BJ (cell line): Measurements from ENCODE around the gene KIF3C. TPM values are rescaled to one million over a fixed set of nuclear protein-coding genes. Genes with fewer than 3 reads are reported as not detected.

Experiments
- CTCF ChIA-PET: fragments of 350-600 bp; formaldehyde crosslinking; extraction: SDS; loops from one replicate; lab custom pipeline; 2021; ENCODE audit warnings: antibody characterized with exemption, inconsistent platforms; lab: Yijun Ruan, JAX
- POLR2A ChIA-PET: fragments of 300-600 bp; sonication (Branson Sonifier 250); formaldehyde crosslinking; extraction: SDS; loops from one replicate; lab custom pipeline; 2021; ENCODE audit warnings: antibody characterized with exemption; lab: Charles Lee
- DNase-seq: peaks from one replicate; pipeline ENCODE4 v3.0.0-alpha.2; 2011; ENCODE audit warnings: low read depth
- H3K27me3 ChIP-seq: 2 replicates; pipeline ENCODE4 v1.6.0; 2011; ENCODE audit warnings: low read length; ENCODE audit not compliant: control insufficient read depth, insufficient read depth
- H3K36me3 ChIP-seq: 2 replicates; pipeline ENCODE4 v1.5.1; 2011; ENCODE audit warnings: low read length; ENCODE audit not compliant: control insufficient read depth, insufficient read depth
- H3K4me3 ChIP-seq: 2 replicates; pipeline ENCODE4 v1.5.1; 2011; ENCODE audit warnings: low read depth, mild to moderate bottlenecking, control low read depth, low read length
- CTCF ChIP-seq: IDR thresholded peaks from 2 replicates; pipeline ENCODE4 v1.5.1; 2011; ENCODE audit warnings: low read depth, mild to moderate bottlenecking, control low read depth, inconsistent platforms, low read length, moderate library complexity; ENCODE audit not compliant: insufficient read depth
- polyA plus RNA-seq: library from polyadenylated mRNA; depleted of rRNA; stranded (reverse); fragments of >200 nt; gene quantifications from 2 replicates; pipeline ENCODE4 v1.2.3, GENCODE V29; 2011; rRNA removed
- small RNA-seq: library from RNA; depleted of rRNA; stranded (forward); fragments of <200 nt; gene quantifications from one replicate; pipeline ENCODE3, GENCODE V24; 2012; ENCODE audit warnings: low replicate concordance, low read depth; ENCODE audit not compliant: insufficient read length

Gene KIF3C
- polyA plus RNA-seq, 1 experiment, result 6.6 TPM

GRCh38 chr2:25877431-25878360, 104.6 kb downstream of the KIF3C start:
- ChIA-PET POLR2A (no interaction called here), CTCF (interaction anchor here (1.3 to 1.5 kb wide), 2 partner anchors 74 to 114 kb away, joined by 3 to 4 read pairs; no protein-coding TSS in a partner anchor)
- Histone ChIP-seq H3K27me3 (no peaks in the 10 kb centered on the region), H3K36me3 (no peaks in the 10 kb centered on the region), H3K4me3 (peak overlapping the region; percentile 100)
- no peak for TF ChIP-seq CTCF
- no peak for DNase-seq

Small RNA genes lying within 50 kb of the gene (small RNA-seq; reads per million reads assigned to genes)
- gene NDUFB4P4 (not detected), gene UQCRHP2 (not detected)

Other genes with a start within 250 kb of the KIF3C start
- gene ASXL2, start 104.0 kb downstream of the KIF3C start, polyA plus RNA-seq, result 11.9 and 12.2 TPM in 2 replicates
- gene RAB10, start 51.6 kb upstream of the KIF3C start, polyA plus RNA-seq, result 50.5 and 98.1 TPM in 2 replicates
- 1.3 and 2.3 TPM in 2 replicates for gene GAREM2, start 190.6 kb upstream of the KIF3C start, polyA plus RNA-seq